Neural crest cell (in vitro differentiated cells): ENCODE results near the gene CSRP2. TPM values are rescaled to one million over a fixed set of nuclear protein-coding genes. Genes with fewer than 3 reads are reported as not detected.

Experiments used
- DNase-seq: peaks from one replicate; pipeline ENCODE4 v3.0.0; 2021; ENCODE audit warnings: low read depth, mixed read lengths, low spot score
- H3K27ac Mint-ChIP-seq: one replicate; pipeline ENCODE4 v1.8.0; 2021; ENCODE audit warnings: mild to moderate bottlenecking, mixed read lengths; ENCODE audit not compliant: unreplicated experiment
- H3K27me3 Mint-ChIP-seq: 2 replicates; pipeline ENCODE4 v1.8.0; 2021; ENCODE audit warnings: low read depth, mild to moderate bottlenecking, mixed read lengths
- H3K36me3 Mint-ChIP-seq: 2 replicates; pipeline ENCODE4 v1.8.0; 2021; ENCODE audit warnings: low read depth, mild to moderate bottlenecking, mixed read lengths
- H3K4me1 Mint-ChIP-seq: 2 replicates; pipeline ENCODE4 v1.8.0; 2021; ENCODE audit warnings: mixed read lengths
- H3K4me3 Mint-ChIP-seq: one replicate; pipeline ENCODE4 v1.8.0; 2021; ENCODE audit warnings: mild to moderate bottlenecking, mixed read lengths
- H3K9me3 Mint-ChIP-seq: 2 replicates; pipeline ENCODE4 v1.8.0; 2021; ENCODE audit warnings: mixed read lengths
- CTCF ChIP-seq: fragments of 200-600 bp; sonication (generic); conservative IDR thresholded peaks from 2 replicates; pipeline ENCODE4 v1.5.0; 2021; ENCODE audit warnings: antibody characterized with exemption, mild to moderate bottlenecking
- total RNA-seq: library from RNA; stranded (reverse); gene quantifications from 2 replicates; pipeline ENCODE4 v1.2.1, GENCODE V29; 2021

Gene CSRP2
- total RNA-seq, 1 donor from 2014 or later: 80.8 TPM

- Mint-ChIP-seq H3K4me3 (no peak overlapping the region), H3K9me3 (no peaks in the 10 kb centered on the region), H3K27ac (no peak overlapping the region), H3K36me3 (peaks cover 9% of the 10 kb centered on the region), H3K4me1 (peaks cover 55% of the 10 kb centered on the region), H3K27me3 (no peaks in the 10 kb centered on the region)
- no peak for TF ChIP-seq CTCF
- no peak for DNase-seq
Measured at GRCh38 chr12:76864791-76865400, 13.9 kb downstream of the CSRP2 start.

- Mint-ChIP-seq H3K9me3 (no peaks in the 10 kb centered on the region), H3K4me3 (no peak overlapping the region), H3K27ac (no peak overlapping the region), H3K4me1 (peaks cover 46% of the 10 kb centered on the region), H3K27me3 (no peaks in the 10 kb centered on the region), H3K36me3 (peaks cover 14% of the 10 kb centered on the region)
- no peak for DNase-seq
- no peak for TF ChIP-seq CTCF
Measured at GRCh38 chr12:76863837-76864236, 15.0 kb downstream of the CSRP2 start.

- no peak overlapping the region for H3K4me3 Mint-ChIP-seq
- H3K27ac Mint-ChIP-seq: no peak overlapping the region
- no peak for TF ChIP-seq CTCF
- H3K36me3 Mint-ChIP-seq: peaks cover 19% of the 10 kb centered on the region
- peaks cover 42% of the 10 kb centered on the region for H3K4me1 Mint-ChIP-seq
- DNase-seq: no peak
- no peaks in the 10 kb centered on the region for H3K9me3 Mint-ChIP-seq
- H3K27me3 Mint-ChIP-seq: no peaks in the 10 kb centered on the region
Measured at GRCh38 chr12:76863005-76863670, 15.7 kb downstream of the CSRP2 start.

GRCh38 chr12:76860256-76860655, 18.6 kb downstream of the CSRP2 start:
- peak overlapping the region; percentile 68 for H3K27ac Mint-ChIP-seq
- no peak for TF ChIP-seq CTCF
- no peaks in the 10 kb centered on the region for H3K27me3 Mint-ChIP-seq
- H3K36me3 Mint-ChIP-seq: peaks cover 40% of the 10 kb centered on the region
- no peak overlapping the region for H3K4me3 Mint-ChIP-seq
- peaks cover 20% of the 10 kb centered on the region for H3K4me1 Mint-ChIP-seq
- H3K9me3 Mint-ChIP-seq: no peaks in the 10 kb centered on the region
- no peak for DNase-seq

- H3K36me3 Mint-ChIP-seq: peaks cover 47% of the 10 kb centered on the region
Measured at GRCh38 chr12:76859611-76860010, 19.2 kb downstream of the CSRP2 start.

More at GRCh38 chr12:76859611-76860010, 19.2 kb downstream of the CSRP2 start:
- Mint-ChIP-seq H3K27me3 (no peaks in the 10 kb centered on the region), H3K4me1 (peaks cover 20% of the 10 kb centered on the region), H3K4me3 (no peak overlapping the region), H3K9me3 (no peaks in the 10 kb centered on the region), H3K27ac (peak overlapping the region; percentile 30)
- TF ChIP-seq CTCF: no peak
- DNase-seq: no peak
